ENCODE results near the gene SDCCAG8.
A peak's percentile ranks its signal among the peaks of the same experiment; 100 is the strongest.

SDCCAG8 gene

GRCh38 chr1:243496806-243497205 lies 241.0 kb downstream of the SDCCAG8 start:
- H3K4me3 Mint-ChIP-seq = no peak overlapping the region
- H3K27me3 Mint-ChIP-seq = no peaks in the 10 kb centered on the region
- peaks cover 3% of the 10 kb centered on the region for H3K36me3 Mint-ChIP-seq
- H3K9me3 Mint-ChIP-seq (ENCODE audit: low read depth) = no peaks in the 10 kb centered on the region
- H3K27ac Mint-ChIP-seq = no peak overlapping the region
- H3K4me1 Mint-ChIP-seq (ENCODE audit: low read depth) = no peaks in the 10 kb centered on the region

GRCh38 chr1:243497939-243498681 lies 242.3 kb downstream of the SDCCAG8 start:
- H3K27me3 Mint-ChIP-seq = no peaks in the 10 kb centered on the region
- no peaks in the 10 kb centered on the region for H3K4me1 Mint-ChIP-seq (ENCODE audit: low read depth)

GRCh38 chr1:243499248-243499647 lies 243.4 kb downstream of the SDCCAG8 start:
- no peak overlapping the region for H3K4me3 Mint-ChIP-seq
- H3K9me3 Mint-ChIP-seq (ENCODE audit: low read depth) = no peaks in the 10 kb centered on the region
- H3K4me1 Mint-ChIP-seq (ENCODE audit: low read depth) = no peaks in the 10 kb centered on the region
- no peak overlapping the region for H3K27ac Mint-ChIP-seq
- peaks cover 9% of the 10 kb centered on the region for H3K36me3 Mint-ChIP-seq
- no peaks in the 10 kb centered on the region for H3K27me3 Mint-ChIP-seq

More at GRCh38 chr1:243497939-243498681, 242.3 kb downstream of the SDCCAG8 start:
- H3K36me3 Mint-ChIP-seq = peaks cover 7% of the 10 kb centered on the region
- no peak overlapping the region for H3K4me3 Mint-ChIP-seq
- no peaks in the 10 kb centered on the region for H3K9me3 Mint-ChIP-seq (ENCODE audit: low read depth)
- H3K27ac Mint-ChIP-seq = peak overlapping the region; percentile 61

- Mint-ChIP-seq H3K27ac (no peak overlapping the region), H3K27me3 (no peaks in the 10 kb centered on the region), H3K9me3 (ENCODE audit: low read depth) (no peaks in the 10 kb centered on the region), H3K4me3 (no peak overlapping the region), H3K36me3 (peaks cover 9% of the 10 kb centered on the region), H3K4me1 (ENCODE audit: low read depth) (no peaks in the 10 kb centered on the region)
These were observed 243.9 kb downstream of the SDCCAG8 start for GRCh38 chr1:243499711-243500110.

GRCh38 chr1:243500512-243500911 lies 244.7 kb downstream of the SDCCAG8 start:
- Mint-ChIP-seq H3K36me3 (peaks cover 14% of the 10 kb centered on the region), H3K4me3 (no peak overlapping the region), H3K27ac (no peak overlapping the region), H3K9me3 (ENCODE audit: low read depth) (no peaks in the 10 kb centered on the region), H3K4me1 (ENCODE audit: low read depth) (no peaks in the 10 kb centered on the region), H3K27me3 (no peaks in the 10 kb centered on the region)

GRCh38 chr1:243501002-243501401 lies 245.2 kb downstream of the SDCCAG8 start:
- H3K27ac Mint-ChIP-seq = peak overlapping the region; percentile 50
- H3K9me3 Mint-ChIP-seq (ENCODE audit: low read depth) = no peaks in the 10 kb centered on the region
- no peaks in the 10 kb centered on the region for H3K4me1 Mint-ChIP-seq (ENCODE audit: low read depth)
- peaks cover 15% of the 10 kb centered on the region for H3K36me3 Mint-ChIP-seq
- no peak overlapping the region for H3K4me3 Mint-ChIP-seq
- H3K27me3 Mint-ChIP-seq = no peaks in the 10 kb centered on the region

- Mint-ChIP-seq H3K27me3 (no peaks in the 10 kb centered on the region), H3K4me3 (no peak overlapping the region), H3K27ac (no peak overlapping the region), H3K4me1 (ENCODE audit: low read depth) (peaks cover 13% of the 10 kb centered on the region), H3K36me3 (peaks cover 17% of the 10 kb centered on the region), H3K9me3 (ENCODE audit: low read depth) (no peaks in the 10 kb centered on the region)
These were observed 247.3 kb downstream of the SDCCAG8 start for GRCh38 chr1:243503155-243503554.

- H3K27ac Mint-ChIP-seq = no peak overlapping the region
- no peaks in the 10 kb centered on the region for H3K9me3 Mint-ChIP-seq (ENCODE audit: low read depth)
- peaks cover 27% of the 10 kb centered on the region for H3K4me1 Mint-ChIP-seq (ENCODE audit: low read depth)
- H3K36me3 Mint-ChIP-seq = peaks cover 15% of the 10 kb centered on the region
- H3K27me3 Mint-ChIP-seq = no peaks in the 10 kb centered on the region
- no peak overlapping the region for H3K4me3 Mint-ChIP-seq
These were observed 250.3 kb downstream of the SDCCAG8 start for GRCh38 chr1:243505986-243506689.

- Mint-ChIP-seq H3K36me3 (peaks cover 14% of the 10 kb centered on the region), H3K27me3 (no peaks in the 10 kb centered on the region), H3K4me3 (no peak overlapping the region), H3K27ac (no peak overlapping the region), H3K9me3 (ENCODE audit: low read depth) (no peaks in the 10 kb centered on the region), H3K4me1 (ENCODE audit: low read depth) (peaks cover 27% of the 10 kb centered on the region)
These were observed 251.3 kb downstream of the SDCCAG8 start for GRCh38 chr1:243507001-243507671.

GRCh38 chr1:243507672-243508302 lies 251.9 kb downstream of the SDCCAG8 start:
- Mint-ChIP-seq H3K27ac (no peak overlapping the region), H3K9me3 (ENCODE audit: low read depth) (no peaks in the 10 kb centered on the region), H3K4me1 (ENCODE audit: low read depth) (peaks cover 27% of the 10 kb centered on the region), H3K36me3 (peaks cover 10% of the 10 kb centered on the region), H3K27me3 (no peaks in the 10 kb centered on the region), H3K4me3 (no peak overlapping the region)

- H3K36me3 Mint-ChIP-seq = peaks cover 10% of the 10 kb centered on the region
These were observed 252.5 kb downstream of the SDCCAG8 start for GRCh38 chr1:243508303-243508713.

GRCh38 chr1:243508943-243509342 lies 253.1 kb downstream of the SDCCAG8 start:
- Mint-ChIP-seq H3K9me3 (ENCODE audit: low read depth) (no peaks in the 10 kb centered on the region), H3K4me1 (ENCODE audit: low read depth) (peaks cover 27% of the 10 kb centered on the region), H3K36me3 (peaks cover 9% of the 10 kb centered on the region), H3K27me3 (no peaks in the 10 kb centered on the region), H3K27ac (no peak overlapping the region), H3K4me3 (peak overlapping the region; percentile 6)

More at GRCh38 chr1:243508303-243508713, 252.5 kb downstream of the SDCCAG8 start:
- Mint-ChIP-seq H3K4me3 (peak overlapping the region; percentile 24), H3K9me3 (ENCODE audit: low read depth) (no peaks in the 10 kb centered on the region), H3K27ac (no peak overlapping the region), H3K27me3 (no peaks in the 10 kb centered on the region), H3K4me1 (ENCODE audit: low read depth) (peaks cover 27% of the 10 kb centered on the region)

GRCh38 chr1:243510928-243511327 lies 255.1 kb downstream of the SDCCAG8 start:
- Mint-ChIP-seq H3K9me3 (ENCODE audit: low read depth) (no peaks in the 10 kb centered on the region), H3K4me3 (no peak overlapping the region), H3K27ac (no peak overlapping the region), H3K4me1 (ENCODE audit: low read depth) (peaks cover 31% of the 10 kb centered on the region), H3K36me3 (peaks cover 5% of the 10 kb centered on the region), H3K27me3 (no peaks in the 10 kb centered on the region)

- no peak overlapping the region for H3K4me3 Mint-ChIP-seq
- H3K4me1 Mint-ChIP-seq (ENCODE audit: low read depth) = peaks cover 11% of the 10 kb centered on the region
- H3K9me3 Mint-ChIP-seq (ENCODE audit: low read depth) = peaks cover 4% of the 10 kb centered on the region
- no peaks in the 10 kb centered on the region for H3K27me3 Mint-ChIP-seq
- peaks cover 13% of the 10 kb centered on the region for H3K36me3 Mint-ChIP-seq
- no peak overlapping the region for H3K27ac Mint-ChIP-seq
These were observed 258.1 kb downstream of the SDCCAG8 start for GRCh38 chr1:243513726-243514491.
